K562 (cell line): ENCODE data around the gene AOC1. TPM values are rescaled to one million over a fixed set of nuclear protein-coding genes. Genes with fewer than 3 reads are reported as not detected.

Experiments used
- ATAC-seq: fragments of 200-7000 bp; cut with Tn5 transposase; 3 replicates; pipeline ENCODE4 v1.9.1; 2020; ENCODE audit warnings: moderate library complexity
- BruUV-seq: library from RNA; stranded (reverse); fragments of 400-500 nt; replicated peaks from 2 replicates; lab custom pipeline; 2021; lab: Mats Ljungman, UMichigan
- CTCF ChIA-PET: fragments of 300-600 bp; formaldehyde crosslinking; extraction: SDS; loops from one replicate; lab custom pipeline; 2021; ENCODE audit warnings: low intra/inter-chr PET ratio; lab: Yijun Ruan, JAX
- POLR2A ChIA-PET: fragments of 300-600, 350-650 bp; sonication (Branson Sonifier 250); formaldehyde crosslinking; extraction: SDS; loops from one replicate; lab custom pipeline; 2021; ENCODE audit warnings: antibody characterized with exemption, inconsistent platforms; lab: Yijun Ruan, JAX
- DNase-seq, 4 experiments: peaks; one replicate each; pipeline versions ENCODE4 v3.0.0 to v3.0.0-alpha.2; 2011 to 2018; ENCODE audit warnings: low spot score in 3 of 4, mixed read lengths in 3 of 4; ENCODE audit errors: extremely low read depth in 1 of 4
- FAIRE-seq: peaks from 2 replicates; lab custom pipeline; 2011; peaks lifted over from hg19 to GRCh38; lab: Jason Lieb, UNC
- H2AFZ ChIP-seq: 2 replicates; pipeline ENCODE4 v1.6.0; 2011; ENCODE audit warnings: low read depth, low read length, control low read depth, inconsistent platforms
- H3K27ac ChIP-seq: fragments of 200-600 bp; 3 replicates; pipeline ENCODE4 v1.8.0; 2011; ENCODE audit warnings: low read depth, mild to moderate bottlenecking, control low read depth, inconsistent platforms, low read length, moderate library complexity, mixed read lengths; ENCODE audit errors: extremely low read depth
- H3K27me3 ChIP-seq, 2 experiments: fragments of 300-600 bp in 1 of 2; 2 replicates in 1 of 2; 3 replicates in 1 of 2; pipeline versions ENCODE4 v1.6.0 to v1.8.0; 2011; ENCODE audit warnings: inconsistent platforms in 2 of 2, low read length in 2 of 2, mild to moderate bottlenecking in 1 of 2, mixed read lengths in 1 of 2, moderate library complexity in 1 of 2; ENCODE audit not compliant: control insufficient read depth in 2 of 2, insufficient read depth in 2 of 2
- H3K36me3 ChIP-seq: fragments of 300-600 bp; 3 replicates; pipeline ENCODE4 v1.8.0; 2011; ENCODE audit warnings: mild to moderate bottlenecking, low read length, inconsistent platforms; ENCODE audit not compliant: control insufficient read depth, insufficient read depth
- H3K4me1 ChIP-seq, 2 experiments: fragments of 200-600 bp in 1 of 2; replicated peaks in 1 of 2; 2 replicates in 1 of 2; 3 replicates in 1 of 2; pipeline versions ENCODE4 v1.5.1 to v1.8.0; 2011; ENCODE audit warnings: inconsistent platforms in 2 of 2, low read length in 2 of 2, mild to moderate bottlenecking in 1 of 2, mixed read lengths in 1 of 2, moderate library complexity in 1 of 2; ENCODE audit not compliant: control insufficient read depth in 2 of 2, insufficient read depth in 2 of 2
- H3K4me2 ChIP-seq: 2 replicates; pipeline ENCODE4 v1.6.1; 2011; ENCODE audit warnings: low read length, control low read depth, inconsistent platforms, mixed read lengths; ENCODE audit not compliant: insufficient read depth
- H3K4me3 ChIP-seq: fragments of 200-600 bp; sonication (generic), shearing (Covaris generic); 2 replicates; pipeline ENCODE4 v1.5.1; 2016; ENCODE audit warnings: control low read depth, inconsistent platforms
- H3K79me2 ChIP-seq: fragments of 200-600 bp; 3 replicates; pipeline ENCODE4 v1.8.0; 2011; ENCODE audit warnings: low read length, inconsistent platforms; ENCODE audit not compliant: control insufficient read depth, insufficient read depth
- H3K9ac ChIP-seq, 2 experiments: 2 replicates each; pipeline versions ENCODE4 v1.6.0 to v1.6.1; 2011; ENCODE audit warnings: low read depth in 2 of 2, low read length in 2 of 2, control low read depth in 1 of 2, inconsistent platforms in 1 of 2, mild to moderate bottlenecking in 1 of 2, mixed read lengths in 1 of 2; ENCODE audit not compliant: insufficient read depth in 1 of 2
- H3K9me1 ChIP-seq: one replicate; pipeline ENCODE4 v1.6.0; 2011; ENCODE audit warnings: inconsistent platforms, mild to moderate bottlenecking, low read length, moderate library complexity; ENCODE audit not compliant: control insufficient read depth, insufficient read depth
- H3K9me3 ChIP-seq: replicated peaks from 2 replicates; pipeline ENCODE4 v1.5.1; 2011; ENCODE audit warnings: low read depth, low read length, inconsistent platforms; ENCODE audit not compliant: control insufficient read depth, insufficient read depth
- H4K20me1 ChIP-seq: replicated peaks from 2 replicates; pipeline ENCODE4 v1.6.1; 2011; ENCODE audit warnings: low read length, inconsistent platforms, mixed read lengths; ENCODE audit not compliant: control insufficient read depth, insufficient read depth
- WGBS: fragments of 100-300 bp; shearing (Covaris generic); methylation state at CpG from one replicate; pipeline ENCODE4 v1.1.6; 2016; ENCODE audit warnings: low coverage, mixed read lengths; ENCODE audit not compliant: insufficient coverage; ENCODE audit errors: missing lambda C conversion rate; 5-methylcytosine and 5-hydroxymethylcytosine counted together
- in situ Hi-C: fragments of 300-500 bp; cut with MboI; formaldehyde crosslinking; loops from 4 replicates; pipeline ENCODE4 v1.15.0; 2018; ENCODE audit warnings: inconsistent platforms, mixed read lengths
- intact Hi-C: fragments of 100-400 bp; cut with micrococcal nuclease; formaldehyde crosslinking; loops from 2 replicates; pipeline ENCODE4 v1.14.2; 2022
- polyA plus RNA-seq, 8 experiments: library from polyadenylated mRNA; depleted of rRNA in 4 of 8; stranded (reverse) in 5 of 8; unstranded in 3 of 8; fragments of >200 nt; fragmentation: Nextera tagmentation in 2 of 8; fragmentation: Illumina TruSeq in 1 of 8; extraction: Ambion mirVana in 2 of 8; extraction: Trizol in 1 of 8; gene quantifications; 2 replicates each; pipeline versions ENCODE4 v1.2.1 to v1.2.3, GENCODE V29; 2011 to 2014; ENCODE audit warnings: inconsistent platforms in 1 of 8, missing spikeins in 1 of 8
- total RNA-seq, 7 experiments: library from RNA; depleted of rRNA in 6 of 7; stranded (reverse); fragments of >200 nt in 6 of 7; fragmentation: Illumina TruSeq in 2 of 7; extraction: Trizol in 2 of 7; gene quantifications; 2 replicates each; pipeline versions ENCODE4 v1.2.1 to v1.2.3, GENCODE V29; 2011 to 2021; ENCODE audit warnings: low replicate concordance in 1 of 7
- TF ChIP-seq, protein P1 (sequence below), 2 experiments: fragments of 450-650 bp in 1 of 2; sonication (generic) in 1 of 2; formaldehyde crosslinking in 1 of 2; IDR thresholded peaks; 2 replicates each; pipeline versions ENCODE4 v1.7.1 to v1.9.0; 2016 to 2022; ENCODE audit warnings: inconsistent platforms in 1 of 2, mild to moderate bottlenecking in 1 of 2, missing genetic modification reagents in 1 of 2

AOC1 gene
- total and polyA plus RNA-seq, 9 of the 15 experiments (the other 6 are each of a cell fraction or from before 2014, with no cell fraction given) = not detected

GRCh38 chr7:150897502-150898474, 45.5 kb downstream of the AOC1 start:
- Histone ChIP-seq H3K4me1 (peaks cover 16 to 30% of the 10 kb centered on the region in 2 experiments; a peak in 4 of 5 replicates), H3K27ac (no peak overlapping the region), H4K20me1 (peaks cover 5% of the 10 kb centered on the region; the same call in 1 of the 2 replicates), H3K27me3 (peaks cover 20 to 27% of the 10 kb centered on the region in 2 experiments; a peak in 4 of 5 replicates), H3K9ac (no peak overlapping the region), H3K79me2 (no peaks in the 10 kb centered on the region), H2AFZ (peak overlapping the region; percentile 94; the same call in 1 of the 2 replicates), H3K9me3 (peaks cover 2% of the 10 kb centered on the region; the same call in 1 of the 2 replicates), H3K9me1 (no peaks in the 10 kb centered on the region), H3K36me3 (no peaks in the 10 kb centered on the region), H3K4me3 (no peak overlapping the region), H3K4me2 (peak overlapping the region; percentile 52; the same call in 1 of the 2 replicates)
- ATAC-seq (no peak), FAIRE-seq (no peak), DNase-seq (peak in 2 of 4 experiments; percentile 10 to 11)
- ChIA-PET CTCF (interaction anchor here (0.6 to 3.3 kb wide), 12 partner anchors 22 to 406 kb away, joined by 3 to 36 read pairs (median 4); no protein-coding TSS in a partner anchor), POLR2A (interaction anchor here (0.6 to 1.4 kb wide), 6 partner anchors 13 to 734 kb away, joined by 3 to 4 read pairs (median 3); no protein-coding TSS in a partner anchor)
- intact Hi-C loops = loop anchor here (1.0 to 5.0 kb wide), 4 partner anchors 63 to 215 kb away; no protein-coding TSS in a partner anchor
- in situ Hi-C loops = loop anchor here (5.0 kb wide), 1 partner anchor 90 kb away; no protein-coding TSS in a partner anchor
- no TSS peak for BruUV-seq
- TF ChIP-seq, protein P1, sequence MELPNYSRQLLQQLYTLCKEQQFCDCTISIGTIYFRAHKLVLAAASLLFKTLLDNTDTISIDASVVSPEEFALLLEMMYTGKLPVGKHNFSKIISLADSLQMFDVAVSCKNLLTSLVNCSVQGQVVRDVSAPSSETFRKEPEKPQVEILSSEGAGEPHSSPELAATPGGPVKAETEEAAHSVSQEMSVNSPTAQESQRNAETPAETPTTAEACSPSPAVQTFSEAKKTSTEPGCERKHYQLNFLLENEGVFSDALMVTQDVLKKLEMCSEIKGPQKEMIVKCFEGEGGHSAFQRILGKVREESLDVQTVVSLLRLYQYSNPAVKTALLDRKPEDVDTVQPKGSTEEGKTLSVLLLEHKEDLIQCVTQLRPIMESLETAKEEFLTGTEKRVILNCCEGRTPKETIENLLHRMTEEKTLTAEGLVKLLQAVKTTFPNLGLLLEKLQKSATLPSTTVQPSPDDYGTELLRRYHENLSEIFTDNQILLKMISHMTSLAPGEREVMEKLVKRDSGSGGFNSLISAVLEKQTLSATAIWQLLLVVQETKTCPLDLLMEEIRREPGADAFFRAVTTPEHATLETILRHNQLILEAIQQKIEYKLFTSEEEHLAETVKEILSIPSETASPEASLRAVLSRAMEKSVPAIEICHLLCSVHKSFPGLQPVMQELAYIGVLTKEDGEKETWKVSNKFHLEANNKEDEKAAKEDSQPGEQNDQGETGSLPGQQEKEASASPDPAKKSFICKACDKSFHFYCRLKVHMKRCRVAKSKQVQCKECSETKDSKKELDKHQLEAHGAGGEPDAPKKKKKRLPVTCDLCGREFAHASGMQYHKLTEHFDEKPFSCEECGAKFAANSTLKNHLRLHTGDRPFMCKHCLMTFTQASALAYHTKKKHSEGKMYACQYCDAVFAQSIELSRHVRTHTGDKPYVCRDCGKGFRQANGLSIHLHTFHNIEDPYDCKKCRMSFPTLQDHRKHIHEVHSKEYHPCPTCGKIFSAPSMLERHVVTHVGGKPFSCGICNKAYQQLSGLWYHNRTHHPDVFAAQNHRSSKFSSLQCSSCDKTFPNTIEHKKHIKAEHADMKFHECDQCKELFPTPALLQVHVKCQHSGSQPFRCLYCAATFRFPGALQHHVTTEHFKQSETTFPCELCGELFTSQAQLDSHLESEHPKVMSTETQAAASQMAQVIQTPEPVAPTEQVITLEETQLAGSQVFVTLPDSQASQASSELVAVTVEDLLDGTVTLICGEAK (IDR thresholded peaks at IDR 0.05) = no peak
- TF ChIP-seq, protein P1 (CRISPR knock-in tag; IDR thresholded peaks at IDR 0.05) = no peak
- WGBS = 26% methylated on average over 22 of the region's 22 CpGs
